ENCODE data around the gene LRRK1.

LRRK1 gene

DNA sequence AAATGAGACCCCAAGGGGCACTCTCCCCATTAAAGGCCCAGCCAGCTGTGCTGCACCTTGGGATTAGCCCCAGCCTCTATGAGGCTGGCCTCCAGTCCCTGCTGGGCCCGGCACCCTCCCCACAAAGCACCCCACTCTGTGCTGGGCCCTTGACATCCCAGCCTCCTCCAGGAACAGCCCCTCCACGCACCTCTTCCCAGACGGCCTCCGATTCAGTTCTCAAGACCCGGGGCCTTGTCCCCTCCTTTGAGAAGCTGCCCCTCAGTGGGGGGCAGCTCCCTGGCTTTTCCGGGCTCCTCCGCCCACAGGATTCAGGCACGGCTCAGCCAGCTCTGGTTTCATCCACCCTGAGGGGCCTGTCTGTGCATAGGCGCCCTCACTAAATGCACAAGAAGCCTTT lies 144.1 kb downstream of the LRRK1 start:
- Histone ChIP-seq H3K27me3 (ENCODE audit: insufficient read depth, low read depth, severe bottlenecking) (no peaks in the 10 kb centered on the region), H3K4me3 (ENCODE audit: low read depth, low read length) (no peak overlapping the region), H3K36me3 (no peaks in the 10 kb centered on the region), H3K9me3 (ENCODE audit: severe bottlenecking) (no peaks in the 10 kb centered on the region), H3K27ac (no peak overlapping the region)
- DNase-seq: no peak
- no peak for TF ChIP-seq CTCF (IDR thresholded peaks at IDR 0.05; ENCODE audit: low read depth, low read length)

DNA sequence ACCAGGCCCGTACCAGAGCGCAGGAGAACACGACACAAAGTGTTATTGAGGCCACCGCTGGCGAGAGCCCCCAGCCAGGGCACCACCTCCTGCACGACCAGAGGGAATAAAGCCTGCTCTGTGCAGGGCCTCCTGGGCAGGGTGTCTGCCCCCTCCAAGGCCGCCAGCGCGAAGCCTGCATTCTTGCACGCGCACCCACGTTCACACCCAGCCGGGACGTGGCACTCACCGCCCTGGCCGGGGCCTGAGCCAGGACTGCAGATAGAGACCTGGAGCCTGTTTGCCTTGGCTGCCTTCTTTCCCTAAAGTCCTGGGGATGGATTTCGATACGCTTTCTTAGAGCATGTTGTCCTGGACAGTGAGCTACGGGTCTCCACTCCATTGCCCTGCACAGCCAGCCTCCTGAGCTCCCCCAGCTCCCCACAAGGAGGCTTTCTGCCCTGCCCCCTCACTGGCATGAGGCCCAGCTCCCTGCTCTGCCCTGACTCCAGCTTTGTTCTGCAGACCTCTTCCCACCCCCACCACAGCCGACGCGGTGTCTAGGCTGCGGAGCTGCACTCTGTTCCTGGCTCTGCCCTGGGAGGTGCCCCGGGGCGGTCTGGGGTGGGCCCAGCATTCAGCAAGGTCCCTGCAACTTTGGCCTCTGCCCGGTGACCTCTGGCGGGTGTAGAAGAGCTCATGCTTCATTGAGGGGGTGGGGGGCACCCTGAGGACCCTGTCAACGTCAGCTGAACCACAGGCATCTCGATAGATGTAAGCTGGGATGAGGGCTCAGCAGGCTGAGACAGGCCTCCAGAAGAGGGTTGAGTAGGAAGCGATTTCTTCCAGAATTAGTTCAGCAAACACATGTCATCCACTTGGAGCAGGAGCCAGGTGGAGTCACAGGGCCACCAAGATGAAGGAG lies 145.0 kb downstream of the LRRK1 start:
- Histone ChIP-seq H3K27me3 (ENCODE audit: insufficient read depth, low read depth, severe bottlenecking) (no peaks in the 10 kb centered on the region), H3K9me3 (ENCODE audit: severe bottlenecking) (no peaks in the 10 kb centered on the region), H3K4me3 (ENCODE audit: low read depth, low read length) (no peak overlapping the region), H3K36me3 (no peaks in the 10 kb centered on the region), H3K27ac (no peak overlapping the region)
- DNase-seq: no peak
- TF ChIP-seq CTCF (IDR thresholded peaks at IDR 0.05; ENCODE audit: low read depth, low read length): no peak

DNA sequence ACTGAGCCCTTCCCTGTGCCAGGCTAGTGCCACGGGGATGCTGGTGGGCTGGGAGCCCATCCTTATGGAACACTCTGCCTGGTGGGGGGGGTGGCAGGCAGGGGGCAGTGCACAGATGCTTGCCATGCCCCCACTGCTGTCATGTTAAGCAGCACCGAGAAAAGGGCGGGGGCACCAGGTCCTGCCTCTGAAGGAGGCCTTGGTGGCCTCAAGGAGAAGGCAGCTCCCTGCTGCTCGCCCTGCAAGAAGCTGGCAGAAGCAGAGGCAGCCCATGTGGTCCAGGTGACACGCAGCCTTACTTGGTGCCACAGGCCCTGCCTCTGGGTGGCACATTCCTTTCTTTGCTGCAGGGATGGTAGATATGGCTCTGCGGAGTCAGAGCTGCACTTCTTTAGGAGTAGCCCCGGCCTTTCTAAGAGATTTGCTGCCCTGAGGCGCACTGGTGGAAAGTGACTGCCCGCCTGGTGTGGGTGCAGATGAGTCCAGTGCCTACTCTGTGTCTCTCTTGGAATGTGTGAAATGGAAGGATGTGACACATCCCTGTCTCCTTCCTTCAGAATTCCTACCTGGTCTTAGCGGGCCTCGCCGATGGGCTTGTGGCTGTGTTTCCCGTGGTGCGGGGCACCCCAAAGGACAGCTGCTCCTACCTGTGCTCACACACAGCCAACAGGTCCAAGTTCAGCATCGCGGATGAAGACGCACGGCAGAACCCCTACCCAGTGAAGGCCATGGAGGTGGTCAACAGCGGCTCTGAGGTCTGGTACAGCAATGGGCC lies 145.8 kb downstream of the LRRK1 start:
- DNase-seq: no peak
- no peak overlapping the region for H3K4me3 ChIP-seq (ENCODE audit: low read depth, low read length)
- no peaks in the 10 kb centered on the region for H3K27me3 ChIP-seq (ENCODE audit: insufficient read depth, low read depth, severe bottlenecking)
- TF ChIP-seq CTCF (IDR thresholded peaks at IDR 0.05; ENCODE audit: low read depth, low read length): no peak
- H3K27ac ChIP-seq: no peak overlapping the region
- H3K36me3 ChIP-seq: no peaks in the 10 kb centered on the region
- H3K9me3 ChIP-seq (ENCODE audit: severe bottlenecking): no peaks in the 10 kb centered on the region

GRCh38 chr15:101065570-101066221 lies 146.5 kb downstream of the LRRK1 start:
- Histone ChIP-seq H3K27ac (no peak overlapping the region), H3K4me3 (ENCODE audit: low read depth, low read length) (no peak overlapping the region), H3K27me3 (ENCODE audit: insufficient read depth, low read depth, severe bottlenecking) (no peaks in the 10 kb centered on the region), H3K36me3 (no peaks in the 10 kb centered on the region), H3K9me3 (ENCODE audit: severe bottlenecking) (no peaks in the 10 kb centered on the region)
- TF ChIP-seq CTCF (IDR thresholded peaks at IDR 0.05; ENCODE audit: low read depth, low read length): no peak
- no peak for DNase-seq

DNA sequence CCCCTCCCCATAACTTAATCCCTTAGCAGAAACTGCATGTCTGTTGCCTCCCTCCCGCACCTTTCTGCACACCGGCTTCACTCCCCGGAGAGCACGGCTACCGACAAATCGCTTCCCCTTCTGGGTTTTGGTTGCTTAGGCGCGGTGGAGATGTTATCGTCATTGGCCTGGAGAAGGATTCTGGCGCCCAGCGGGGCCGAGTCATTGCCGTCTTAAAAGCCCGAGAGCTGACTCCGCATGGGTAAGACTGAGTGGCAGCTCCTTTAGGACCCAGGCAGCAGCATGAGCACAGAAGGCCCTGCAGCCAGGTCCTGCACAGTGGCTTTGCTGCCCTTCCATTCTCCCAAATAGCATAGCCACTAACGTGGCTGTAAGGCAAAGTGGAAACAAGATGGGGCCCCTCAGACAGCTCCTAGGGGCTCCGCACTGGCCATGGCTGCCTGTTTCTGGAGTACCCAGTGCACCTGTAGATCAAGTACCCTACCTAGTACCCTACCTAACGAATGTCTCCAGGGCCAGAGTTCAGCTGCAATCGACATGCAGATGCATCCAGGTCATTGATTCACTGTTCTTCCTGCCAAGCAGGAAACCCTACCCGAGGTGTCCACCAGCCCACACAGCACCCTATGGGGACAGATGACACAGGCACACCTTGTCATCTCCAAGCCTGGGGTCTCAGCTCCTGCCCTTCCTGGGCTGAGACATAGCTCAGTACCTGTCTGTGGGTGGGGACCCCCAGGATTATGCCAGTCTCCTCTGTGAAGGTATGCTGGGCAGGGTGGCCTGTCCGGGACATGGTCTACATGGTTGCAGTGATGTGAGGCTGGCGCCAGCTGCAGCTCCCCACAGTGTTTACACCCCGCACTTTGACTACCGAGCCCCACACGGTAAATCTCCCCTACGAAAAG lies 147.6 kb downstream of the LRRK1 start:
- DNase-seq: no peak
- no peak for TF ChIP-seq CTCF (IDR thresholded peaks at IDR 0.05; ENCODE audit: low read depth, low read length)
- Histone ChIP-seq H3K4me3 (ENCODE audit: low read depth, low read length) (no peak overlapping the region), H3K36me3 (no peaks in the 10 kb centered on the region), H3K27me3 (ENCODE audit: insufficient read depth, low read depth, severe bottlenecking) (no peaks in the 10 kb centered on the region), H3K9me3 (ENCODE audit: severe bottlenecking) (no peaks in the 10 kb centered on the region), H3K27ac (no peak overlapping the region)
